ENCODE measurements around the gene OVOL1. TPM values are rescaled to one million over a fixed set of nuclear protein-coding genes. Genes with fewer than 3 reads are reported as not detected.
"Not testable (repeated sequence)": the region's sequence is repeated elsewhere in the genome, so short reads cannot be mapped to it uniquely, and the experiment has no call there.

OVOL1 gene
- total and polyA plus RNA-seq, 2 of the 8 experiments (the other 6 are each of a cell fraction or from before 2014, with no cell fraction given) = 2.6 to 3.4 TPM

DNA sequence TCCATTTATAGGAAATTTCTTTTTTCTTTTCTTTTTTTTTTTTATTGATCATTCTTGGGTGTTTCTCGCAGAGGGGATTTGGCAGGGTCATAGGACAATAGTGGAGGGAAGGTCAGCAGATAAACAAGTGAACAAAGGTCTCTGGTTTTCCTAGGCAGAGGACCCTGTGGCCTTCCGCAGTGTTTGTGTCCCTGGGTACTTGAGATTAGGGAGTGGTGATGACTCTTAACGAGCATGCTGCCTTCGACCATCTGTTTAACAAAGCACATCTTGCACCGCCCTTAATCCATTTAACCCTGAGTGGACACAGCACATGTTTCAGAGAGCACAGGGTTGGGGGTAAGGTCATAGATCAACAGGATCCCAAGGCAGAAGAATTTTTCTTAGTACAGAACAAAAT is 24.7 kb upstream of the OVOL1 start:
- H3K14ac ChIP-seq (ENCODE audit: insufficient read length); FAIRE-seq; H4K8ac ChIP-seq (ENCODE audit: extremely low read depth, insufficient read depth, low read length); H3K79me2 ChIP-seq (ENCODE audit: control insufficient read depth in 1 of 2, insufficient read depth in 2 of 2, low read length in 2 of 2); H3K4me1 ChIP-seq (replicated peaks in 1 of 4; ENCODE audit: control insufficient read depth in 3 of 4, insufficient read depth in 4 of 4, low read length in 3 of 4); H2BK15ac ChIP-seq (ENCODE audit: low read length); H3K23ac ChIP-seq (ENCODE audit: insufficient read length); H3K23me2 ChIP-seq (ENCODE audit: low read depth, low read length); H3K4me2 ChIP-seq (ENCODE audit: insufficient read depth in 1 of 2, low read depth in 2 of 2, low read length in 2 of 2); H3K79me1 ChIP-seq (ENCODE audit: low read depth, low read length); H3K4ac ChIP-seq (replicated peaks; ENCODE audit: insufficient read length, low read depth, low read length); H4K20me1 ChIP-seq (replicated peaks in 1 of 2; ENCODE audit: control insufficient read depth in 1 of 2, insufficient read depth in 2 of 2, low read length in 2 of 2); H2BK20ac ChIP-seq (ENCODE audit: low read length); H3K4me3 ChIP-seq (ENCODE audit: extremely low read depth in 1 of 4, insufficient read depth in 2 of 4, low read depth in 3 of 4, low read length in 4 of 4); H2AFZ ChIP-seq (ENCODE audit: low read length); H3K18ac ChIP-seq (ENCODE audit: extremely low read depth, low read length); H4K91ac ChIP-seq (replicated peaks; ENCODE audit: insufficient read length, low read length); H3K27ac ChIP-seq (ENCODE audit: low read depth, low read length); H2AK5ac ChIP-seq (ENCODE audit: low read depth, low read length); H2BK5ac ChIP-seq (ENCODE audit: low read depth, low read length); H3K9ac ChIP-seq (replicated peaks in 1 of 4; ENCODE audit: extremely low read depth in 1 of 4, low read depth in 3 of 4, low read length in 3 of 4); H3K36me3 ChIP-seq (ENCODE audit: control insufficient read depth in 2 of 4, insufficient read depth in 4 of 4, low read length in 3 of 4); H3K27me3 ChIP-seq (replicated peaks in 1 of 4; ENCODE audit: control insufficient read depth in 3 of 4, extremely low read depth in 1 of 4, insufficient read depth in 3 of 4, low read length in 3 of 4); H2BK12ac ChIP-seq (ENCODE audit: low read depth, low read length); DNase-seq (ENCODE audit: low read depth in 1 of 2, low spot score in 2 of 2); H3K56ac ChIP-seq (replicated peaks; ENCODE audit: insufficient read length, low read depth, low read length); POLR2A ChIA-PET (ENCODE audit: partially characterized antibody); H4K5ac ChIP-seq (ENCODE audit: insufficient read length, low read depth, low read length); H2BK120ac ChIP-seq (replicated peaks; ENCODE audit: low read depth, low read length): not testable (repeated sequence)
- H3K9me3 ChIP-seq (ENCODE audit: insufficient read depth in 2 of 2, low read depth in 1 of 2, low read length in 1 of 2) = peaks cover 0 to 14% of the 10 kb centered on the region in 2 experiments; a peak in 1 of 4 replicates
- 64% methylated on average over 3 of the region's 5 CpGs; no CpG with 5 or more reads in 1 of the 2 experiments for WGBS, 2 experiments (ENCODE audit: extremely low coverage in 1 of 2, insufficient coverage in 1 of 2, insufficient read length in 1 of 2, insufficient replicate concordance in 2 of 2, low coverage in 1 of 2, low lambda C conversion rate in 2 of 2, missing lambda C conversion rate in 1 of 2)
- CTCF ChIA-PET (ENCODE audit: partially characterized antibody) = interaction anchor here (2.0 kb wide), 1 partner anchor 32 kb away, joined by 4 read pairs; no protein-coding TSS in a partner anchor

DNA sequence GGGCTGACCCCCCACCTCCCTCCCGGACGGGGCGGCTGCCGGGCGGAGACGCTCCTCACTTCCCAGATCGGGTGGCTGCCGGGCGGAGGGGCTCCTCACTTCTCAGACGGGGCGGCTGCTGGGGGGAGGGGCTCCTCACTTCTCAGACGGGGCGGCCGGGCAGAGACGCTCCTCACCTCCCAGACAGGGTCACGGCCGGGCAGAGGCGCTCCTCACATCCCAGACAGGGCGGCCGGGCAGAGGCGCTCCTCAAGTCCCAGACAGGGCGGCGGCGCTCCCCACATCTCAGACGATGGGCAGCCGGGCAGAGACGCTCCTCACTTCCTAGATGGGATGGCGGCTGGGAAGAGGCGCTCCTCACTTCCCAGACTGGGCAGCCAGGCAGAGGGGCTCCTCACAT is 24.0 kb upstream of the OVOL1 start:
- H3K23me2 ChIP-seq (ENCODE audit: low read depth, low read length); H3K79me1 ChIP-seq (ENCODE audit: low read depth, low read length); H4K8ac ChIP-seq (ENCODE audit: extremely low read depth, insufficient read depth, low read length); H3K56ac ChIP-seq (replicated peaks; ENCODE audit: insufficient read length, low read depth, low read length); DNase-seq (ENCODE audit: low read depth in 1 of 2, low spot score in 2 of 2); H2AFZ ChIP-seq (ENCODE audit: low read length); H2BK20ac ChIP-seq (ENCODE audit: low read length); H3K27me3 ChIP-seq (replicated peaks in 1 of 4; ENCODE audit: control insufficient read depth in 3 of 4, extremely low read depth in 1 of 4, insufficient read depth in 3 of 4, low read length in 3 of 4); H3K79me2 ChIP-seq (ENCODE audit: control insufficient read depth in 1 of 2, insufficient read depth in 2 of 2, low read length in 2 of 2); H3K18ac ChIP-seq (ENCODE audit: extremely low read depth, low read length); H3K27ac ChIP-seq (ENCODE audit: low read depth, low read length); FAIRE-seq; H2AK5ac ChIP-seq (ENCODE audit: low read depth, low read length); H4K20me1 ChIP-seq (replicated peaks in 1 of 2; ENCODE audit: control insufficient read depth in 1 of 2, insufficient read depth in 2 of 2, low read length in 2 of 2); H2BK12ac ChIP-seq (ENCODE audit: low read depth, low read length); H4K91ac ChIP-seq (replicated peaks; ENCODE audit: insufficient read length, low read length); H2BK5ac ChIP-seq (ENCODE audit: low read depth, low read length); CTCF ChIA-PET (ENCODE audit: partially characterized antibody); H2BK120ac ChIP-seq (replicated peaks; ENCODE audit: low read depth, low read length); H3K4me2 ChIP-seq (ENCODE audit: insufficient read depth in 1 of 2, low read depth in 2 of 2, low read length in 2 of 2); H3K4ac ChIP-seq (replicated peaks; ENCODE audit: insufficient read length, low read depth, low read length); H3K14ac ChIP-seq (ENCODE audit: insufficient read length); H3K4me1 ChIP-seq (replicated peaks in 1 of 4; ENCODE audit: control insufficient read depth in 3 of 4, insufficient read depth in 4 of 4, low read length in 3 of 4); POLR2A ChIA-PET (ENCODE audit: partially characterized antibody); H3K23ac ChIP-seq (ENCODE audit: insufficient read length); H3K36me3 ChIP-seq (ENCODE audit: control insufficient read depth in 2 of 4, insufficient read depth in 4 of 4, low read length in 3 of 4); H3K9ac ChIP-seq (replicated peaks in 1 of 4; ENCODE audit: extremely low read depth in 1 of 4, low read depth in 3 of 4, low read length in 3 of 4); H4K5ac ChIP-seq (ENCODE audit: insufficient read length, low read depth, low read length); H2BK15ac ChIP-seq (ENCODE audit: low read length); H3K4me3 ChIP-seq (ENCODE audit: extremely low read depth in 1 of 4, insufficient read depth in 2 of 4, low read depth in 3 of 4, low read length in 4 of 4): not testable (repeated sequence)
- H3K9me3 ChIP-seq (ENCODE audit: insufficient read depth in 2 of 2, low read depth in 1 of 2, low read length in 1 of 2) = peaks cover 0 to 14% of the 10 kb centered on the region in 2 experiments; a peak in 1 of 4 replicates
- 92% methylated on average over 10 of the region's 29 CpGs; no CpG with 5 or more reads in 1 of the 2 experiments for WGBS, 2 experiments (ENCODE audit: extremely low coverage in 1 of 2, insufficient coverage in 1 of 2, insufficient read length in 1 of 2, insufficient replicate concordance in 2 of 2, low coverage in 1 of 2, low lambda C conversion rate in 2 of 2, missing lambda C conversion rate in 1 of 2)
